OCI-LY7 (cell line): ENCODE results near the gene GABPB1. TPM values are rescaled to one million over a fixed set of nuclear protein-coding genes. Genes with fewer than 3 reads are reported as not detected.

ENCODE experiments used
- BruUV-seq: library from RNA; stranded (reverse); fragments of 400-500 nt; replicated peaks from 2 replicates; lab custom pipeline; 2021; lab: Mats Ljungman, UMichigan
- CTCF ChIA-PET: fragments of 300-600 bp; sonication (Branson Sonifier 250); formaldehyde crosslinking; loops from one replicate; lab custom pipeline; 2022; ENCODE audit warnings: antibody characterized with exemption; ENCODE audit not compliant: unreplicated experiment; lab: Charles Lee
- POLR2A ChIA-PET: fragments of 300-600 bp; sonication (Branson Sonifier 250); formaldehyde crosslinking; loops from one replicate; lab custom pipeline; 2022; ENCODE audit warnings: antibody characterized with exemption; lab: Charles Lee
- DNase-seq: peaks from one replicate; pipeline ENCODE4 v3.0.0-alpha.2; 2015; ENCODE audit warnings: low spot score
- H2AFZ ChIP-seq: fragments of 200-600 bp; sonication (generic), shearing (Covaris generic); 2 replicates; pipeline ENCODE4 v1.6.1; 2014; ENCODE audit warnings: mild to moderate bottlenecking, antibody characterized with exemption, low read length, moderate library complexity
- H3K27ac ChIP-seq: fragments of 200-600 bp; sonication (generic); 2 replicates; pipeline ENCODE4 v1.5.1; 2014; ENCODE audit warnings: mixed run types, low read depth, mild to moderate bottlenecking, moderate library complexity, low read length, inconsistent platforms; ENCODE audit not compliant: poor library complexity, severe bottlenecking
- H3K36me3 ChIP-seq: fragments of 200-600 bp; sonication (generic); 2 replicates; pipeline ENCODE4 v1.6.1; 2014; ENCODE audit warnings: mild to moderate bottlenecking, antibody characterized with exemption, low read length, moderate library complexity, mixed read lengths; ENCODE audit not compliant: insufficient read depth
- H3K4me1 ChIP-seq: fragments of 200-600 bp; sonication (generic); 2 replicates; pipeline ENCODE4 v1.5.1; 2014; ENCODE audit warnings: mild to moderate bottlenecking, low read length; ENCODE audit not compliant: insufficient read depth, poor library complexity, severe bottlenecking
- H3K4me2 ChIP-seq: fragments of 200-600 bp; sonication (generic); 2 replicates; pipeline ENCODE4 v1.6.1; 2014; ENCODE audit warnings: mild to moderate bottlenecking, low read length
- H3K4me3 ChIP-seq: fragments of 200-600 bp; sonication (generic); 2 replicates; pipeline ENCODE4 v1.5.1; 2014; ENCODE audit warnings: mild to moderate bottlenecking, low read depth, low read length; ENCODE audit not compliant: poor library complexity, severe bottlenecking
- H3K79me2 ChIP-seq: fragments of 200-600 bp; sonication (generic); 2 replicates; pipeline ENCODE4 v1.6.1; 2016; ENCODE audit warnings: low read depth, mild to moderate bottlenecking, low read length, moderate library complexity, mixed read lengths; ENCODE audit not compliant: insufficient read depth
- H3K9me2 ChIP-seq: fragments of 200-600 bp; sonication (generic); 2 replicates; pipeline ENCODE4 v1.6.1; 2016; ENCODE audit warnings: mild to moderate bottlenecking, low read length, mixed read lengths; ENCODE audit not compliant: insufficient read depth
- H3K9me3 ChIP-seq: fragments of 200-600 bp; sonication (generic); 2 replicates; pipeline ENCODE4 v1.6.1; 2014; ENCODE audit warnings: mild to moderate bottlenecking, mixed run types, low read length, mixed read lengths
- H4K20me1 ChIP-seq: fragments of 200-600 bp; sonication (generic); 2 replicates; pipeline ENCODE4 v1.6.1; 2014; ENCODE audit warnings: mild to moderate bottlenecking, antibody characterized with exemption, low read length, moderate library complexity, mixed read lengths; ENCODE audit not compliant: insufficient read depth
- EZH2phosphoT487 ChIP-seq: fragments of 200-600 bp; sonication (generic); IDR thresholded peaks from 2 replicates; pipeline ENCODE4 v1.6.1; 2018; ENCODE audit warnings: low read depth, borderline replicate concordance, mild to moderate bottlenecking, mixed run types, antibody characterized with exemption, low read length, moderate library complexity, mixed read lengths
- intact Hi-C: fragments of 100-400 bp; cut with micrococcal nuclease; formaldehyde crosslinking; loops from one replicate; pipeline ENCODE4 v1.10.0; 2022; ENCODE audit not compliant: unreplicated experiment
- total RNA-seq, 2 experiments: library from RNA; depleted of rRNA in 1 of 2; stranded (reverse); fragments of >200 nt in 1 of 2; shearing (Covaris generic) in 1 of 2; gene quantifications; 2 replicates each; pipeline ENCODE4 v1.2.3, GENCODE V29; 2014 to 2022
- TF ChIP-seq, protein P1 (sequence below): fragments of 200-600 bp; sonication (generic); conservative IDR thresholded peaks from 2 replicates; pipeline ENCODE4 v1.5.1; 2014; ENCODE audit warnings: mild to moderate bottlenecking, antibody characterized with exemption, low read length, moderate library complexity, mixed read lengths

The GABPB1 gene
- total RNA-seq, 2 experiments from 2014 or later: 32.6 to 53.3 TPM

DNA sequence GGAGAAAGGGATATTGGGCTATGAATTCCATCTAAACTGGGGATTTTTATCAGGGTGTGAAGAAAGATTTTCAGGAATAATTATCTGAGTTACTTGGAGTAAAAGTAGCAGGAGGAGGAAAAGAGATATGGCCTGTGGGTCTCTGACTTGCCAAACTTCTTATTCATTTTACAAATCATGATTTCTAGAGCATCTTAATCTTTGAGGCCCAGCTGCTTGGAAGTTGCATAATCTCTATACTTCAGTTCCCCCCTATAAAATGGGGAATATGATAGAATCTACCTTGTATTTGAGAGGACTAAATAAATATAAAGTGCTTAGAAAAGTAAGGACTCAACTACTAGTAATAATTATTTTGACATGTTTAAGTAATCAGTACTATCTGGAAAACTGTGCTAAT lies 11.0 kb upstream of the GABPB1 start:
- ChIA-PET CTCF (no interaction called here), POLR2A (no interaction called here)
- intact Hi-C loops: no loop called here

DNA sequence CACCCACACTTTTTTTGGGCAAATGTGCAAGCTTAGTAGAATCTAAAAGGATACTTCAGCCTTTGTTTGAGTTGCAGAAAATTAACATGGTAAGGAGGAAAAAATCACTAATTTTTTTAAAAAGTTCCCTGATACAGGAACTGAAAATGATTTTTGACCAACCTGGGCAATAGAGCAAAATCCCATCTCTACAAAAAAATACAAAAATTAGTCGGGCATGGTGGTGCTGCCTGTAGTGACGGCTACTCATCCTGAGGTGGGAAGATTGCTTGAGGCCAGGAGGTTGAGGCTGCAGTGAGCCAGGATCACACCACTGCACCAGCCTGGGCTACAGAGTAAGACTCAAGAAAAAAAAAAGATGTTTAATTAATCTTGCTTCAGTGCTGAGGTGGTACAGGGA lies 10.6 kb upstream of the GABPB1 start:
- Histone ChIP-seq H2AFZ (no peak overlapping the region), H3K4me2 (no peak overlapping the region), H3K79me2 (no peaks in the 10 kb centered on the region), H3K36me3 (peaks cover 33% of the 10 kb centered on the region), H3K9me3 (no peaks in the 10 kb centered on the region), H3K27ac (no peak overlapping the region), H4K20me1 (no peaks in the 10 kb centered on the region), H3K9me2 (no peaks in the 10 kb centered on the region), H3K4me1 (no peaks in the 10 kb centered on the region), H3K4me3 (no peak overlapping the region)
- POLR2A ChIA-PET: no interaction called here
- DNase-seq: no peak
- intact Hi-C loops: no loop called here
- CTCF ChIA-PET: no interaction called here
- no peak for TF ChIP-seq EZH2phosphoT487
- TF ChIP-seq, protein P1, sequence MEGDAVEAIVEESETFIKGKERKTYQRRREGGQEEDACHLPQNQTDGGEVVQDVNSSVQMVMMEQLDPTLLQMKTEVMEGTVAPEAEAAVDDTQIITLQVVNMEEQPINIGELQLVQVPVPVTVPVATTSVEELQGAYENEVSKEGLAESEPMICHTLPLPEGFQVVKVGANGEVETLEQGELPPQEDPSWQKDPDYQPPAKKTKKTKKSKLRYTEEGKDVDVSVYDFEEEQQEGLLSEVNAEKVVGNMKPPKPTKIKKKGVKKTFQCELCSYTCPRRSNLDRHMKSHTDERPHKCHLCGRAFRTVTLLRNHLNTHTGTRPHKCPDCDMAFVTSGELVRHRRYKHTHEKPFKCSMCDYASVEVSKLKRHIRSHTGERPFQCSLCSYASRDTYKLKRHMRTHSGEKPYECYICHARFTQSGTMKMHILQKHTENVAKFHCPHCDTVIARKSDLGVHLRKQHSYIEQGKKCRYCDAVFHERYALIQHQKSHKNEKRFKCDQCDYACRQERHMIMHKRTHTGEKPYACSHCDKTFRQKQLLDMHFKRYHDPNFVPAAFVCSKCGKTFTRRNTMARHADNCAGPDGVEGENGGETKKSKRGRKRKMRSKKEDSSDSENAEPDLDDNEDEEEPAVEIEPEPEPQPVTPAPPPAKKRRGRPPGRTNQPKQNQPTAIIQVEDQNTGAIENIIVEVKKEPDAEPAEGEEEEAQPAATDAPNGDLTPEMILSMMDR: no peak
- BruUV-seq: no TSS peak

More for the DNA sequence above, 11.0 kb upstream of the GABPB1 start:
- no TSS peak for BruUV-seq
- Histone ChIP-seq H3K27ac (no peak overlapping the region), H3K79me2 (no peaks in the 10 kb centered on the region), H3K4me3 (no peak overlapping the region), H4K20me1 (no peaks in the 10 kb centered on the region), H3K9me2 (no peaks in the 10 kb centered on the region), H3K4me1 (no peaks in the 10 kb centered on the region), H3K36me3 (peaks cover 29% of the 10 kb centered on the region), H3K4me2 (no peak overlapping the region), H3K9me3 (no peaks in the 10 kb centered on the region), H2AFZ (no peak overlapping the region)
- no peak for DNase-seq
- TF ChIP-seq, protein P1: no peak

- TF ChIP-seq, protein P1: no peak
- TF ChIP-seq EZH2phosphoT487: no peak
- ChIA-PET POLR2A (interaction anchor here (1.2 kb wide), 1 partner anchor 13 kb away, joined by 3 read pairs; no protein-coding TSS in a partner anchor), CTCF (no interaction called here)
- Histone ChIP-seq H3K27ac (no peak overlapping the region), H3K79me2 (peaks cover 4% of the 10 kb centered on the region; the same call in 1 of the 2 replicates), H3K36me3 (peaks cover 52% of the 10 kb centered on the region), H4K20me1 (no peaks in the 10 kb centered on the region), H3K9me2 (no peaks in the 10 kb centered on the region), H3K4me2 (no peak overlapping the region), H3K4me1 (no peaks in the 10 kb centered on the region), H3K4me3 (no peak overlapping the region), H3K9me3 (no peaks in the 10 kb centered on the region), H2AFZ (no peak overlapping the region)
- intact Hi-C loops: no loop called here
- no peak for DNase-seq
- no TSS peak for BruUV-seq
These were observed 8.6 kb upstream of the GABPB1 start for GRCh38 chr15:50363612-50364011.
